Dermis blood vessel endothelial cell (primary cell): ENCODE measurements around the gene RIT1. TPM values are rescaled to one million over a fixed set of nuclear protein-coding genes. Genes with fewer than 3 reads are reported as not detected.
A peak's percentile ranks its signal among the peaks of the same experiment; 100 is the strongest.
"Not testable (repeated sequence)": the region's sequence is repeated elsewhere in the genome, so short reads cannot be mapped to it uniquely, and the experiment has no call there.

Experiments used
- DNase-seq: peaks from one replicate; pipeline ENCODE4 v3.0.0; 2010
- total RNA-seq: library from RNA; depleted of rRNA; stranded (reverse); fragments of >200 nt; gene quantifications from 2 replicates; pipeline ENCODE4 v1.2.3, GENCODE V29; 2014

Gene RIT1
- total RNA-seq, 1 donor from 2014 or later, result 60.6 TPM

- no peak for DNase-seq
Observed at GRCh38 chr1:155933591-155934096, 22.5 kb upstream of the RIT1 start.

- DNase-seq, result peak; percentile 58
Observed at GRCh38 chr1:155932487-155932886, 21.3 kb upstream of the RIT1 start.

GRCh38 chr1:155932081-155932480 is 20.9 kb upstream of the RIT1 start:
- no peak for DNase-seq

GRCh38 chr1:155931332-155932038 is 20.3 kb upstream of the RIT1 start:
- DNase-seq, result no peak

DNA sequence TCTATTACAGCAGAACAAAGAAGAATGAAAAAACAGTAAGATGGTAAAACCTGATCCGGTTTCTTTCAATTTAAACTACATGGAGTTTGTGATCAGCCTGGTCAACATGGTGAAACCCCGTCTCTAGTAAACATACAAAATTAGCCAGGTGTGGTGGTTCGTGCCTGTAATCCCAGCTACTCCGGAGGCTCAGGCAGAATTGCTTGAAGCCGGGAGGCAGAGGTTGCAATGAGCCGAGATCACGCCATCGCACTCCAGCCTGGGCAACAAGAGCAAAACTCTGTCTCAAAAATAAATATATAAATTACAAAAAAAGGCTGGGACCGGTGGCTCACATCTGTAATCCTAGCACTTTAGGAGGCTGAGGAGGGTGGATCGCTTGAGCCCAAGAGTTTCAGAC is 19.6 kb upstream of the RIT1 start:
- not testable (repeated sequence) for DNase-seq

GRCh38 chr1:155929057-155929456 is 17.9 kb upstream of the RIT1 start:
- DNase-seq, result no peak

GRCh38 chr1:155925506-155925905 is 14.4 kb upstream of the RIT1 start:
- DNase-seq, result no peak

DNA sequence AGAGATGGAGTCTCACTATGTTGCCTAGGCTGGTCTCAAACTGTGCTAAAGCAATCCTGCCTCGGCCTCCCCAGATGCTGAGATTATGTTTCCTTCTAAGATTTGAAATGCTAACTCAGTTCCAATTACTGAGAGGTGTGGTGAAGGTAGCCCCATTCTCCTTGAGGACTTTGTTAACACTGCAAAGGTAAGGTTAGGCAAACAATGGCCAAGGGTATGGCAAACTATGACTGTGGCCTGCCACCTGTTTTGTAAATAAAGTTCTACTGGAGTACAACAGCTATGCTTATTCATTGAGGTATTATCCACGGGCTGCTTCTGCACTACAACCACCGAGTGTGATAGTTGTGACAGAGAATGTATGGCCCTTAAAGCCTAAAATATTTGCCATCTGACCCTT is 9.6 kb upstream of the RIT1 start:
- DNase-seq, result no peak

GRCh38 chr1:155919801-155920200 is 8.7 kb upstream of the RIT1 start:
- no peak for DNase-seq

GRCh38 chr1:155918660-155919059 is 7.5 kb upstream of the RIT1 start:
- DNase-seq, result no peak

GRCh38 chr1:155913969-155914757 is 3.0 kb upstream of the RIT1 start:
- no peak for DNase-seq

- DNase-seq, result no peak
Observed at GRCh38 chr1:155912056-155912536, 947 bp upstream of the RIT1 start.

DNA sequence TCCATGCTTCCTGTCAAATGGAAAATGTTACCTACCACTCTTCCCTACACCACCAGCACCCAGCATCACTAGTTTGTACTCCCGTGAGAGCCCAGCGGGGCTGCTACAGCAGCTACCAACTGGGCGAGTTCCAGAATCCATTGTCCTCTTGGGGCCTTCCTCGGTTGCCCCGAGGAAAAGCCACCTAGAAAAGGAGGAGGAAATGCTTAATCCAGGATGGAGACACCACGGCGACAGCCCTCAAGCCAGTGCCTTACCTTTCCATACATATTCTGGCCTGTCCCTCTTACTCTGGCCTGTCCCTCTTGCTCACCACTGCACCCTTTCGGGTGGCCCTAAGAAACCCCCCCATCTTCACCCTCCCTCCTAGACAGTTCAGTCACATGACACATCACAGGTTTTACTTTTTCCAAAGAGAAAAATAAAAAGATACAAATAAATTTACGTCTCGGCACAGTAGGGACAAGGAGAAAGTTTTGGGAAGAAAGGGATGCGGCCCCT is 478 bp downstream of the RIT1 start:
- peak; percentile 58 for DNase-seq

- DNase-seq, result peak; percentile 65
Observed at GRCh38 chr1:155909894-155910293, 1.3 kb downstream of the RIT1 start.

- no peak for DNase-seq
Observed at GRCh38 chr1:155904261-155904660, 6.9 kb downstream of the RIT1 start.

- no peak for DNase-seq
Observed at GRCh38 chr1:155900161-155900560, 11.0 kb downstream of the RIT1 start.

GRCh38 chr1:155899683-155900082 is 11.5 kb downstream of the RIT1 start:
- no peak for DNase-seq

DNA sequence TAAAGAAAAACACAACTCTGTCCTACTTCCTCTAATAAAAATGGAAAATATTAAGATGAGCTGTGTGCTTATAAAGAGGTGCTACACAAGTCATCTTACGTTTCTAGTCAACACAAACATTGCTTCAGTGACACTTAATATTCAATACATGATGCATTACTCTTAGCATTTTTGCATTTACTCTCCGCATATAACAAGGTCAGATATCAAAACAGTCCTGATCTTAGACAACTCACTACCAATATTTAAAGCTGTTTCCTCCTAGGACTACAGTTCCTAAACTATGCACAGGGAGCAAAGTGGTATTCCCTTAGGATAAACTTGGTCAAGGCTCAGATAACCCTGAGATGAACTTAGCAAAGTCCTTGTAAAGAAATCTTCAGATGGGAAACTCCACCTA is 12.3 kb downstream of the RIT1 start:
- DNase-seq, result no peak

DNA sequence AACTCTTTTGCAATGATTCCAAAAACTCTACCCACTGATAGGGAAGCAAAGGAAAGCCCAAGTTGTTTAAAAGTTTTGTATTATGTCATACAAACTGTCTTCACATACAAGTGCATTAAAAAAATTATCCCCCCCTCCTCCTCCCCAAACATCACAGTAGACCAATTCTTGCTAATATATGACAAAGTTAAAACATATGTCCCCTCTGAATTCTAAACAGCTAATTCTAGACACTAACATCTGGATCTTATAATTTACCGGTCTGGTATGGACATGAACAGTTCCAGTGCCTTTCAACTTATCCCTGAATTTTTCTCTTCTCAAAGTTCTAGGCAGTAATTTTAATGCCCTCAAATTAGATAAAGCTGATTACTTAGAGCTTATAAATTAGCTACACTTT is 13.4 kb downstream of the RIT1 start:
- DNase-seq, result no peak

GRCh38 chr1:155896476-155896875 is 14.7 kb downstream of the RIT1 start:
- DNase-seq, result not testable (repeated sequence)

GRCh38 chr1:155895617-155896016 is 15.5 kb downstream of the RIT1 start:
- not testable (repeated sequence) for DNase-seq

- DNase-seq, result peak; percentile 96
Observed at GRCh38 chr1:155893389-155894142, 17.6 kb downstream of the RIT1 start.

DNA sequence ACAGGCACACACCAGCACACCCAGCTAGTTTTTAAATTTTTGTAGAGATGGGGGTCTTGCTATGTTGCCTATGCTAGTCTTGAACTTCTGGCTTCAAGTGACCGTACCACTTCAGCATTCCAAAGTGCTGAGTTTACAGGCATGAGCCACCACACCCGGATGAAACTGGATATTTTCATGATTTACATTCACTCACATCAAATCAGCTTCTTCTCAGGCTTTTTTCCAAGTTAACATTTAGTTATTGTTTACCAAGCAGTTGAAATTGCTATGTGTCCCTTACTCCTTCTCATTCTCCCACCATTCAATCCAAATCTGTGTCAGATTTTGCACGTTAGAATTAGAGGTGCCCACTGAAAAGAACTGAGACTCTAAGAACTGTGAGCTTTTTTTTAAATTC is 18.4 kb downstream of the RIT1 start:
- peak; percentile 73 for DNase-seq
